ENCODE results near the gene MYO1A.
A peak's percentile ranks its signal among the peaks of the same experiment; 100 is the strongest.

Gene MYO1A

DNA sequence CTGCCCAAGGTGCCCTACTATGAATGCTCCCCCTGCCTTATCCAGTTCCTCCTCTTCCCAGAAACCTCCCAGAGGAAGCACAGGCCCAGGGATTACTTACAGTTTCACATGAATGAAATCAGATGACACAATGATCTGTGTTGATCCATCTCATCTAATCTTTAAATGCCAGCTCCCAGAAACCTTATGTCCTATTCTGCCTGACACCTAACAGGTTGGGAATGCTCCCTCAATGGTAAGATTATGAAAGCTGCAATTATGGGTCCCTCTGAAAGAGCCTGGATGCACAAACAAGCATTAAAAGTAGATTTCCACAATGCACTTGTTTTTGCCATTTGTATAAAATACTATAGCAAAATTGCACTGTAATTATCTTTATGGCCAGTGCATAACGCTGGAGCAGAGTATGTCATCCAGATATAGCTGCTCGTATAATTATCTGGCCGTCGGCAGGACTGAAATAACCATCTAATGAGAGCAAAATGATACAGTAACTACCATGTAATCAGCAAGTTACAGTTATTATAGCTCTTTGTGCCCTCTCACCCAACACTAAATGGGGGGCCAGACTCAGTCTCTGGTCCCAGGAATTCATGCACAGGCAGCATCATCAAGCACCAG lies 39.2 kb downstream of the MYO1A start:
- no peak overlapping the region for H3K4me3 ChIP-seq (ENCODE audit: low read depth, low read length)
- TF ChIP-seq, protein P1, sequence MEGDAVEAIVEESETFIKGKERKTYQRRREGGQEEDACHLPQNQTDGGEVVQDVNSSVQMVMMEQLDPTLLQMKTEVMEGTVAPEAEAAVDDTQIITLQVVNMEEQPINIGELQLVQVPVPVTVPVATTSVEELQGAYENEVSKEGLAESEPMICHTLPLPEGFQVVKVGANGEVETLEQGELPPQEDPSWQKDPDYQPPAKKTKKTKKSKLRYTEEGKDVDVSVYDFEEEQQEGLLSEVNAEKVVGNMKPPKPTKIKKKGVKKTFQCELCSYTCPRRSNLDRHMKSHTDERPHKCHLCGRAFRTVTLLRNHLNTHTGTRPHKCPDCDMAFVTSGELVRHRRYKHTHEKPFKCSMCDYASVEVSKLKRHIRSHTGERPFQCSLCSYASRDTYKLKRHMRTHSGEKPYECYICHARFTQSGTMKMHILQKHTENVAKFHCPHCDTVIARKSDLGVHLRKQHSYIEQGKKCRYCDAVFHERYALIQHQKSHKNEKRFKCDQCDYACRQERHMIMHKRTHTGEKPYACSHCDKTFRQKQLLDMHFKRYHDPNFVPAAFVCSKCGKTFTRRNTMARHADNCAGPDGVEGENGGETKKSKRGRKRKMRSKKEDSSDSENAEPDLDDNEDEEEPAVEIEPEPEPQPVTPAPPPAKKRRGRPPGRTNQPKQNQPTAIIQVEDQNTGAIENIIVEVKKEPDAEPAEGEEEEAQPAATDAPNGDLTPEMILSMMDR (IDR thresholded peaks at IDR 0.05; ENCODE audit: borderline replicate concordance, insufficient read depth, low read depth, low read length): no peak

DNA sequence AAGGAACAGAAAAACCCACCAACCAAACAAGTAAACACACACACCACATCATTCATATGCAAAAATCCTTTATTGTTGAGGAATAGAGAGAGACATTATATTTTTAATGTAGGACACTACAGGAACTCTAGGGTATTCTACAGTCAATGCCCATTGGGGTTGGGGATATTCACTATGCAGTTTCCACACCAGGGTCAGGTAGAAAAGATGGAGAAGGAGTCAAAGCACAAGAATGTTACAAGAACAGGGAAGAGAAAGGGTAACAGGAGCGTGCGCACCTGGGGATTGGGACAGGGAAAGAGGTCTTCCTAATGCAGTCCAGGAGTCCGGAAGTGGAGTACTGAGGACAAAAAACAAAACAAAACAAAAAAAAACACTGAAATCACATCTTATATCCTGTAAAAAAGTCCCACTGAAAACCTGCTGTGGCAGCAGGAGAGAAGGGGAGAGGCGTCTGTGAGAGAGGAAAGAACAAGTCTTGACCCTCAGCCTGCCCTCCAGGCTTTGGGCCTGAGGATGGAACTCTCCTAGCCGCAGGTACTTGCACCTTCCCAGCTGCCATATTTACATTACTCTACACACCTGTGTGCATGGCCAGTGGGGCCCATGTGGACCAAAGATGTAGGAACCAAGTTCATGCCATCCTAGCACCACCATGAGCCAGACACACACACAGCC lies 39.8 kb downstream of the MYO1A start:
- no peak overlapping the region for H3K4me3 ChIP-seq (ENCODE audit: low read depth, low read length)
- TF ChIP-seq, protein P1 (IDR thresholded peaks at IDR 0.05; ENCODE audit: borderline replicate concordance, insufficient read depth, low read depth, low read length): no peak

DNA sequence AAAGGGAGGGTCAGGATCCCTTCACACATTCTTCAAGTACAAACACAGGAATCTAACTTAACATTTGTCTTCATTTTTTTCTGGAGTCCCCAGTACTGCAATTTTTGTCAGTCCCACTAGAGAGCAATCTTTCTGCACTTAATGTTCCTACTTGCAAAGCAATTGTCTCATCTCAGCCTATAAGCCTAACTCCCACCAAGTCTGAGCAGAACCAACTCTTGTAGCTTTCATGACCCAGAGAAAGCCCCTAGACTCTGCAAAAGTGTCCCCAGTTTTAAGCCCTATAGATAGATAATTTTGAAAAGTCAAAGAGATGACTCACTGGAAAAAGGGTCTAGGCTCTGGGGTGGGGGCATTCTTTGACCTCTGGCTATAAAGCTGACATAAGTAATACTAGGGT lies 41.8 kb downstream of the MYO1A start:
- no peak overlapping the region for H3K4me3 ChIP-seq (ENCODE audit: low read depth, low read length)
- TF ChIP-seq, protein P1 (IDR thresholded peaks at IDR 0.05; ENCODE audit: borderline replicate concordance, insufficient read depth, low read depth, low read length): peak; percentile 62; the same call in 1 of the 2 replicates

DNA sequence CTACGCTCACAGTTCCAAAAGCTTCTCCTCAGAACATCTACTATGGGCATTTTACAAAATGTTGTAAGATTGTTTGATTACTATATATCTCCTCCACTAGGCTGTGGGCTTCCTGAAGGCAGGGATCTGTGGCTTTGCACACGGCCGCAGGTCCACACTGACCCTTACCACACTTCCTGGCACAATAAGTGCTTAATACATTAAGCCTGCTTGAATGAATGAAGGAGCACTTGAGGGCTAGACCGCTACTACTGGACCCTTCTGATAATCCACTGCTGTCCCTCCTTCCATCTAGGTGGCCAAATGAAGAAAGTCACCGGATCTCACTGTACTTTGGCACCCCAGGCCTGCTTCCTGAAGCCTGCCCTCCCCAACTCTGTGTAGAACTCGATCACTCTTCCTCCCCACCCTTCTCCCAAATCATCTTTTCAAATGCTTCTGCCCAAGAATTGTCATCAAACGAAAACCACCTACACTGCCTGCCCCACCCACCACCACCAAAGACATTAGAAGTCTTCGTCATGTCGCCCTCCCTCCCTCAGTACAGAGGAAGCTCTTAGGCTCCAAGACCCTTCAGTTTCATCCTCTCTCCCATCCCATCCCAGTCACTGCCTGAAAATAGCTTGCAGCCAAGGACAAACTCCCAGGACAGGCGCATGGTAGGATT lies 43.0 kb downstream of the MYO1A start:
- TF ChIP-seq, protein P1 (IDR thresholded peaks at IDR 0.05; ENCODE audit: borderline replicate concordance, insufficient read depth, low read depth, low read length): no peak
- peak overlapping the region; percentile 50 for H3K4me3 ChIP-seq (ENCODE audit: low read depth, low read length)

DNA sequence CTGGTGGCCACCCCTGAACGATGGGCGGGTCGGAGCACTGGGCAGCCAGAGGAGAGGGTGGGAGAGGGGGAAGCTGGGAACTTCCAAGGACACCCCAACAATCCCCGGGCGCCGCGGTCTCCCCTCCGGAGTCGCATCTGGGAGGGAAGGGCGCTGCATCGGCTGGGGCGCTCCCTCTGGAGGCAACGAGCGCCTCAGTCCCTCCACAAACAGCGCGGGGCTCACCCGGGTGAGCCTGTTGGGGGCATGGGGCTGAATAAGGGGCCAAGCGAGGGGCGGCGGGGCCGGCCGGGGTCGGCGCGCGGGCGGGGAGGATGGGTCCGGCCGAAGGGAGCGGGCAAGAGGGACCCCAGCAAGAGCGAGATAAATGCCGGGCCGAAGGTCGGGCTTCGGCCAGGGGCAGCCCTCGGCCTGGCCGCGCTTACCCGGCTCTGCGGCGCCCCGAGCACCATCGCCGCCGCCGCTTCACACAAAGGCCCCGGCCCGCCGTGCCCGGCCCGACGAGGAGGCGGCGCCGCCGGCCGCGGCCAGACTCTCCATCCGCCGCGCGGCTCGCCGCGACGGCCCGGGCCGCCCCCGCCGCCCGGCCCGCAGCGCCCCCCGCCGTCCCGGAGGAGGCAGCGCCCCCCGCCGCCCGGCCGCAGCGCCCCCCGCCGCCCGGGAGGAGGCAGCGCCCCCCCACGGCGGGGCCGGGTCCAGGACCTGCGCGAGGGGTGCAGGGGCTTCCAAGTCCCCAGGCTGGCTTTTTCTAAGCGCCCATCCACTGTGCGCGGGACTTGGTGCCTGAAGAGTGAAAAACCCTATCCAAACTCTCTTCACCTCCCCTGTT lies 43.7 kb downstream of the MYO1A start, which contains the start of gene ZBTB39:
Gene ZBTB39, minus strand, starts transcription at position 567 of the 829 bp plus-strand sequence. CDS start 1,629 bp downstream, outside the sequence.
- H3K4me3 ChIP-seq (ENCODE audit: low read depth, low read length): peak within 1 kb of the TSS; percentile 89
- TF ChIP-seq, protein P1 (IDR thresholded peaks at IDR 0.05; ENCODE audit: borderline replicate concordance, insufficient read depth, low read depth, low read length): peak; percentile 71

DNA sequence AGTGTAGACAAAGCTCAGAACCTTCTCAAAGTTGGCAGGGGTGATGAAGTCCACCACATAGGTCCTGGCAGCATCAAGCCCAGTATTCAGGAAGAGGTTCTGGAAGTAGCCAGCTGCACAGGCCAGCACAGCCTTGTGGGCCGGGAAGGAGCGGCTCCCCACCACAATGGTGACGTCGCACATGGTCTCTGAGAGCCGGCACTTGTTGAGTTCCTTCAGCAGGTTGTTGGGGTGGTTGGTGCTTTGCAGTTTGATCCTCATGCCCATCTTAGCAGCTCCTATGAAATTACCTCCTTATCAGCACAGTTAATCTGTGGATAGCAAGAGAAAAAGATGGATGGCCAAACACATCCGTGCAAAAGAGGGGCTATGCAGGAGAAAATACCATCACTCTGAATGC lies 45.3 kb downstream of the MYO1A start:
- TF ChIP-seq, protein P1 (IDR thresholded peaks at IDR 0.05; ENCODE audit: borderline replicate concordance, insufficient read depth, low read depth, low read length): no peak

More for the DNA sequence above, 45.3 kb downstream of the MYO1A start:
- no peak overlapping the region for H3K4me3 ChIP-seq (ENCODE audit: low read depth, low read length)
